Gastroesophageal sphincter (tissue), 3 donors: Measurements from ENCODE around the gene TADA3.

ENCODE experiments used
- CTCF ChIP-seq, 4 experiments: fragments of 200-600 bp in 2 of 4; fragments of 450-650 bp in 2 of 4; sonication (generic) in 1 of 4; IDR thresholded peaks; one replicate each; pipeline ENCODE4 v1.5.1; 2017 to 2019; ENCODE audit warnings: antibody characterized with exemption in 4 of 4, mild to moderate bottlenecking in 2 of 4, moderate library complexity in 2 of 4
- EP300 ChIP-seq: sonication (generic); formaldehyde crosslinking; IDR thresholded peaks from one replicate; pipeline ENCODE4 v1.6.1; 2017; ENCODE audit warnings: antibody characterized with exemption, mild to moderate bottlenecking
- POLR2A ChIP-seq, 2 donors: fragments of 450-650 bp; IDR thresholded peaks; one replicate each; pipeline ENCODE4 v1.6.1; 2017; ENCODE audit warnings: antibody characterized with exemption in 2 of 2, mild to moderate bottlenecking in 2 of 2, moderate library complexity in 1 of 2
- POLR2AphosphoS5 ChIP-seq: sonication (generic); formaldehyde crosslinking; IDR thresholded peaks from one replicate; pipeline ENCODE4 v1.6.1; 2017; ENCODE audit warnings: antibody characterized with exemption

- TF ChIP-seq CTCF (IDR thresholded peaks at IDR 0.05) (no peak), POLR2A (IDR thresholded peaks at IDR 0.05) (no peak), POLR2AphosphoS5 (no peak), EP300 (no peak)
Measured at GRCh38 chr3:9828801-9829755, 36.8 kb upstream of the TADA3 start.
